Neutrophil (primary cell): ENCODE measurements around the gene KDSR.

ENCODE experiments used
- H3K27ac ChIP-seq: fragments of 200-600 bp; sonication (generic); 2 replicates; pipeline ENCODE4 v1.5.1; 2016; ENCODE audit warnings: mild to moderate bottlenecking, moderate library complexity
- H3K27me3 ChIP-seq: fragments of 200-600 bp; sonication (generic); 2 replicates; pipeline ENCODE4 v1.6.0; 2016; ENCODE audit warnings: mild to moderate bottlenecking
- H3K36me3 ChIP-seq: fragments of 200-600 bp; sonication (generic); 2 replicates; pipeline ENCODE4 v1.5.1; 2017
- H3K4me1 ChIP-seq, 2 experiments: fragments of 200-600 bp in 1 of 2; sonication (generic) in 1 of 2; 1 replicate in 1 of 2; 2 replicates in 1 of 2; pipeline versions ENCODE4 v1.5.1 to v1.6.1; 2013 to 2016; ENCODE audit warnings: low read depth in 1 of 2, low read length in 1 of 2, mild to moderate bottlenecking in 1 of 2, moderate library complexity in 1 of 2; ENCODE audit not compliant: control insufficient read depth in 1 of 2, insufficient read depth in 1 of 2
- H3K4me3 ChIP-seq, 2 experiments: fragments of 200-600 bp in 1 of 2; sonication (generic) in 1 of 2; 1 replicate in 1 of 2; 2 replicates in 1 of 2; pipeline ENCODE4 v1.5.1; 2013 to 2016; ENCODE audit warnings: low read depth in 1 of 2, low read length in 1 of 2, mild to moderate bottlenecking in 1 of 2, moderate library complexity in 1 of 2
- H3K9me3 ChIP-seq: fragments of 200-600 bp; sonication (generic); 2 replicates; pipeline ENCODE4 v1.5.1; 2016
- CTCF ChIP-seq: fragments of 200-600 bp; sonication (generic); IDR thresholded peaks from 2 replicates; pipeline ENCODE4 v1.5.1; 2016; ENCODE audit warnings: antibody characterized with exemption

The KDSR gene

GRCh38 chr18:63293935-63294334 is 73.1 kb downstream of the KDSR start:
- peaks cover 0 to 9% of the 10 kb centered on the region in 2 experiments for H3K4me1 ChIP-seq
- H3K27me3 ChIP-seq = no peaks in the 10 kb centered on the region
- no peaks in the 10 kb centered on the region for H3K9me3 ChIP-seq
- H3K4me3 ChIP-seq = no peak overlapping the region
- H3K27ac ChIP-seq = no peak overlapping the region
- no peak for TF ChIP-seq CTCF
- H3K36me3 ChIP-seq = no peaks in the 10 kb centered on the region

- Histone ChIP-seq H3K27me3 (no peaks in the 10 kb centered on the region), H3K4me3 (no peak overlapping the region), H3K4me1 (peaks cover 0 to 9% of the 10 kb centered on the region in 2 experiments), H3K9me3 (no peaks in the 10 kb centered on the region), H3K36me3 (no peaks in the 10 kb centered on the region), H3K27ac (no peak overlapping the region)
- TF ChIP-seq CTCF = no peak
These were observed 73.9 kb downstream of the KDSR start for GRCh38 chr18:63292831-63293683.

GRCh38 chr18:63291278-63291677 is 75.7 kb downstream of the KDSR start:
- no peak overlapping the region for H3K4me3 ChIP-seq
- H3K27ac ChIP-seq = no peak overlapping the region
- peaks cover 0 to 9% of the 10 kb centered on the region in 2 experiments for H3K4me1 ChIP-seq
- H3K27me3 ChIP-seq = no peaks in the 10 kb centered on the region
- TF ChIP-seq CTCF = no peak
- H3K36me3 ChIP-seq = no peaks in the 10 kb centered on the region
- no peaks in the 10 kb centered on the region for H3K9me3 ChIP-seq

- H3K4me1 ChIP-seq = peaks cover 0 to 9% of the 10 kb centered on the region in 2 experiments
- H3K4me3 ChIP-seq = no peak overlapping the region
- H3K36me3 ChIP-seq = no peaks in the 10 kb centered on the region
- TF ChIP-seq CTCF = no peak
- H3K27me3 ChIP-seq = no peaks in the 10 kb centered on the region
- H3K9me3 ChIP-seq = no peaks in the 10 kb centered on the region
- no peak overlapping the region for H3K27ac ChIP-seq
These were observed 76.2 kb downstream of the KDSR start for GRCh38 chr18:63290821-63291200.

GRCh38 chr18:63290166-63290820 is 76.7 kb downstream of the KDSR start:
- no peak for TF ChIP-seq CTCF
- H3K27me3 ChIP-seq = no peaks in the 10 kb centered on the region
- H3K36me3 ChIP-seq = no peaks in the 10 kb centered on the region
- H3K4me3 ChIP-seq = no peak overlapping the region
- H3K27ac ChIP-seq = no peak overlapping the region
- H3K9me3 ChIP-seq = no peaks in the 10 kb centered on the region
- peaks cover 0 to 9% of the 10 kb centered on the region in 2 experiments for H3K4me1 ChIP-seq
